Measurements from ENCODE around the gene PCLO. TPM values are rescaled to one million over a fixed set of nuclear protein-coding genes. Genes with fewer than 3 reads are reported as not detected.

PCLO gene
- under 0.01 TPM in 2 replicates for total RNA-seq (2012; rRNA removed)
- under 0.01 and 0.05 TPM in 2 replicates for polyA plus RNA-seq (2012; rRNA removed)
- polyA plus RNA-seq (2012; cell fraction: cytosol; rRNA removed), result not detected in 2 replicates
- polyA plus RNA-seq (2012; cell fraction: nucleus; rRNA removed; ENCODE audit: low replicate concordance), result 0.01 TPM in 2 replicates
- percentile 8 among the genes with signal in this experiment for Bru-seq, nascent RNA
- percentile 7 among the genes with signal in this experiment for BruChase-seq, experiment 1, labeled RNA remaining after a 6-hour chase
- percentile 5 among the genes with signal in this experiment for BruChase-seq, experiment 2, labeled RNA remaining after a 2-hour chase
- long read RNA-seq, result 0 reads

- ATAC-seq (ENCODE audit: low read depth), result peak; percentile 79
- in situ Hi-C loops (cut with MboI; ENCODE audit: low sequenced_read_pairs), result no loop called here
- POLR2A ChIA-PET (ENCODE audit: unreplicated experiment), result no interaction called here
Measured at GRCh38 chr7:83162402-83163256, at the start of gene PCLO. PCLO (minus strand) TSS chr7:83162884; CDS start chr7:83162592, 292 bp downstream.

More at GRCh38 chr7:83162402-83163256, at the start of gene PCLO:
- TF ChIP-seq BHLHE40 (IDR thresholded peaks at IDR 0.05; ENCODE audit: low read depth, low read length) (no peak), CHD1 (IDR thresholded peaks at IDR 0.05; ENCODE audit: low read depth, low read length) (no peak), MXI1 (IDR thresholded peaks at IDR 0.05; ENCODE audit: borderline replicate concordance, low read depth, low read length) (no peak), CTCF (conservative IDR thresholded peaks at IDR 0.05; ENCODE audit: low read depth, low read length) (no peak)
- BruUV-seq (replicated peaks), result no TSS peak
- Histone ChIP-seq H2AK9ac (replicated peaks; ENCODE audit: low read depth, low read length, poor library complexity) (no peak within 1 kb of the TSS), H3K79me1 (ENCODE audit: low read depth in 1 of 2, low read length in 2 of 2) (no peaks in the 10 kb centered on the region), H3K4me3 (ENCODE audit: insufficient read depth, low read depth, low read length) (peak within 1 kb of the TSS; percentile 30), H2BK5ac (ENCODE audit: low read depth, low read length, poor library complexity, severe bottlenecking) (no peak within 1 kb of the TSS), H4K91ac (ENCODE audit: insufficient read depth, low read depth, low read length) (no peak within 1 kb of the TSS), H2AFZ (replicated peaks; ENCODE audit: low read length, poor library complexity) (peak within 1 kb of the TSS; percentile 89), H3K23ac (ENCODE audit: low read depth, low read length) (no peak within 1 kb of the TSS), H2BK120ac (ENCODE audit: low read depth, low read length) (no peak within 1 kb of the TSS), H3K4me1 (ENCODE audit: control insufficient read depth, insufficient read depth, low read length) (no peaks in the 10 kb centered on the region), H3K18ac (ENCODE audit: low read depth, low read length) (no peak within 1 kb of the TSS), H4K8ac (ENCODE audit: low read depth in 2 of 2, low read length in 2 of 2) (no peak within 1 kb of the TSS), H4K20me1 (ENCODE audit: insufficient read depth, low read length) (no peaks in the 10 kb centered on the region), H3K27ac (ENCODE audit: insufficient read depth, low read length) (no peak within 1 kb of the TSS), H3K4ac (ENCODE audit: low read depth, low read length) (no peak within 1 kb of the TSS), H3K56ac (ENCODE audit: extremely low read depth, insufficient read depth, low read length) (no peak within 1 kb of the TSS), H3K9ac (ENCODE audit: low read depth, low read length) (no peak within 1 kb of the TSS), H2AK5ac (ENCODE audit: low read depth, low read length) (no peak within 1 kb of the TSS), H3K14ac (replicated peaks; ENCODE audit: low read depth, low read length) (no peak within 1 kb of the TSS), H2BK20ac (ENCODE audit: low read depth, low read length) (no peak within 1 kb of the TSS), H3K4me2 (ENCODE audit: low read depth, low read length) (peak within 1 kb of the TSS; percentile 86), H3K9me3 (ENCODE audit: control insufficient read depth, insufficient read depth, low read length) (no peaks in the 10 kb centered on the region), H3K27me3 (ENCODE audit: control insufficient read depth, insufficient read depth, low read length) (peaks cover 2% of the 10 kb centered on the region), H3K36me3 (ENCODE audit: control insufficient read depth, insufficient read depth, low read length) (no peaks in the 10 kb centered on the region), H2BK15ac (ENCODE audit: low read depth, low read length) (no peak within 1 kb of the TSS), H4K5ac (ENCODE audit: low read depth, low read length) (no peak within 1 kb of the TSS), H3K9me1 (ENCODE audit: insufficient read depth, low read length) (no peaks in the 10 kb centered on the region)
- CTCF ChIA-PET, result no interaction called here
- peak; percentile 3 for DNase-seq
- 2% methylated on average over 55 of the region's 77 CpGs; no CpG with 5 or more reads in 1 of the 2 experiments for WGBS, 2 experiments (ENCODE audit: extremely low coverage in 2 of 2, insufficient read length in 1 of 2)
- dilution Hi-C loops (cut with HindIII; ENCODE audit: low sequenced_read_pairs, unreplicated experiment) (no loop called here), intact Hi-C loops (cut with micrococcal nuclease) (no loop called here)
